ENCODE data around the gene CUBN. TPM values are rescaled to one million over a fixed set of nuclear protein-coding genes. Genes with fewer than 3 reads are reported as not detected.
A peak's percentile ranks its signal among the peaks of the same experiment; 100 is the strongest.

CUBN gene
- polyA plus RNA-seq, 4 donors: 0.18 to 161 TPM; not detected in 2

DNA sequence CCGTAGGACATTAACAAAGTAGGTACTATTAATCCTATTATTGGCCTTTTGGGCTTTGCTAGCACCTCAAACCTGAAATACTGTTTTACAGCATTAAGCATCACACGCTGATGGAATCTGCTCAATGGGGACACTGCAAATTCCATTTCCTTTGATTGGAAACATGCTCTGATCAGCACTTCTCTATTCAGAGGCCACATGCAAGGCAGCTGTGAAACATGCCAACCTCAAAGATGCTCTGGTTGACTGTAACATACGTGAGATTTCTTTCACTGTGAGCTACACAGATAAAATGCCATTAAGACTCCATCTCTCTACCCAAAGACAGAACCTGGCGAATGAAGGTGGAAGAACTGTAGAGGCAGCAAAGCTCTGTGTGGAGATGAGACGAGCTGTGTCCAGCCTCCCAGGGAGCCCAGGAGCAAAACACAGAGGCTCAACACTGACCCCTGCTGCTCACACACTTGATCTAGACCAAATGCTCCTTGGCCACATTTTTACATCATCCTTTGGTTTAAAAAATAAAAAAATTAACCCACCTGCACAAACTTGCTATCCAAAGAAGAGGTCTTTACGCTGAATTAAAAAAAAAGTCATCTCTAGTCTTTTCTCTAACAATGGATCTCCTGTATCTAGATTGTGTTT, 320.4 kb downstream of the CUBN start:
- WGBS, 3 donors: 86 to 91% (median 87%) methylated on average over 6 of the region's 6 CpGs
- peaks cover 0 to 7% (median 0%) of the 10 kb centered on the region in 3 donors for H3K36me3 ChIP-seq (ENCODE audit: control insufficient read depth in 3 of 3, insufficient read depth in 2 of 3, low read depth in 1 of 3, low read length in 3 of 3)
- FAIRE-seq: no peak
- no peaks in the 10 kb centered on the region for H3K9me3 ChIP-seq (ENCODE audit: control insufficient read depth in 2 of 2, insufficient read depth in 1 of 2, low read depth in 1 of 2, low read length in 1 of 2)
- H3K27me3 ChIP-seq (ENCODE audit: control insufficient read depth in 3 of 3, insufficient read depth in 3 of 3, low read length in 3 of 3): no peaks in the 10 kb centered on the region
- H3K4me3 ChIP-seq (ENCODE audit: low read depth in 1 of 3, low read length in 3 of 3): no peak overlapping the region
- H3K27ac ChIP-seq (ENCODE audit: low read depth in 1 of 3, low read length in 2 of 3): no peak overlapping the region
- no peaks in the 10 kb centered on the region for H3K4me1 ChIP-seq (ENCODE audit: control insufficient read depth in 3 of 3, insufficient read depth in 2 of 3, low read depth in 1 of 3, low read length in 2 of 3)
- DNase-seq: peak; percentile 27 to 32

DNA sequence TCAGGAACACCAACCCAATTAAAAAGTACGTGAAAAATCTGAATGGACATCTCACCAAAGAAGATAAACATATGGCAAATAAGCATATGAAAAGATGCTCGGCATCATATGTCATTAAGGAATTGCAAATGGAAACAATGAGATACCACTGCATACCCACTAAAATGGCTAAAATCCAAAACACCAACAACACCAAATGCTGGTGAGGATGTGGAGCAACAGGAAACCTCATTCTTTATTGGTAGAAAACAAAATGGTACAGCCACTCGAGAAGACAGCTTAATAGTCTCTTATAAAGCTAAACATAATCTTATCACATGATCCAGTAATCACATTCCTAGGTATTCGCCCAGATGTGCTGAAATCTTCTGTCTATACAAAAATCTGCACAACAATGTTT, 325.5 kb downstream of the CUBN start:
- Histone ChIP-seq H3K27ac (ENCODE audit: low read depth in 1 of 3, low read length in 2 of 3) (no peak overlapping the region), H3K4me3 (ENCODE audit: low read depth in 1 of 3, low read length in 3 of 3) (no peak overlapping the region), H3K9me3 (ENCODE audit: control insufficient read depth in 2 of 2, insufficient read depth in 1 of 2, low read depth in 1 of 2, low read length in 1 of 2) (no peaks in the 10 kb centered on the region), H3K27me3 (ENCODE audit: control insufficient read depth in 3 of 3, insufficient read depth in 3 of 3, low read length in 3 of 3) (no peaks in the 10 kb centered on the region), H3K36me3 (ENCODE audit: control insufficient read depth in 3 of 3, insufficient read depth in 2 of 3, low read depth in 1 of 3, low read length in 3 of 3) (peaks cover 0 to 4% (median 0%) of the 10 kb centered on the region in 3 donors), H3K4me1 (ENCODE audit: control insufficient read depth in 3 of 3, insufficient read depth in 2 of 3, low read depth in 1 of 3, low read length in 2 of 3) (no peaks in the 10 kb centered on the region)
- DNase-seq (no peak), FAIRE-seq (no peak)
- WGBS, 3 donors: 91 to 92% (median 92%) methylated on average over 4 of the region's 4 CpGs

GRCh38 chr10:16803464-16803863, 326.1 kb downstream of the CUBN start:
- 70 to 86% (median 85%) methylated on average over 2 of the region's 2 CpGs for WGBS, 3 donors
- H3K4me1 ChIP-seq (ENCODE audit: control insufficient read depth in 3 of 3, insufficient read depth in 2 of 3, low read depth in 1 of 3, low read length in 2 of 3): no peaks in the 10 kb centered on the region
- FAIRE-seq: no peak

DNA sequence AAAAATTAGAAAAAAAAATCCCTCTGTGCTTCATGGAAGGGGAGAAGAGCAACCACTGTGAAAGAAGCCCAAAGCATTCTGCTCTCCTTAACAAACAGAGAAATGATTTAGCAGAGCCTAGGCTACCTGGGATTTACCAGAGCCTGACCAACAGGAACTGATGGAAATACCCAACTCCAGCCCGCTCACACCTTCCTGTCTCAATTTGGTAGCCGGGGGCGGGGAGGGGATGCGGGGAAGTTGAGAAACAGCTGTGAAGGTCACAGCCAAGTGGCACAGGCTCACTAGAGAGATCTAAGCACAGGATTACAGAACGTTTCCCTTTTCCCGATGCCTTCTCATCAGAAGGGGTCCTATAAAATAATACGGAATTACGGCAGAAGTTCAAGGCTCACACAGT, 330.0 kb downstream of the CUBN start:
- WGBS, 3 donors: 74 to 92% (median 90%) methylated on average over 8 of the region's 8 CpGs
- H3K9me3 ChIP-seq (ENCODE audit: control insufficient read depth in 2 of 2, insufficient read depth in 1 of 2, low read depth in 1 of 2, low read length in 1 of 2): no peaks in the 10 kb centered on the region
- no peak overlapping the region for H3K4me3 ChIP-seq (ENCODE audit: low read depth in 1 of 3, low read length in 3 of 3)
- peaks cover 0 to 3% (median 0%) of the 10 kb centered on the region in 3 donors for H3K36me3 ChIP-seq (ENCODE audit: control insufficient read depth in 3 of 3, insufficient read depth in 2 of 3, low read depth in 1 of 3, low read length in 3 of 3)
- H3K27me3 ChIP-seq (ENCODE audit: control insufficient read depth in 3 of 3, insufficient read depth in 3 of 3, low read length in 3 of 3): no peaks in the 10 kb centered on the region
- no peak overlapping the region for H3K27ac ChIP-seq (ENCODE audit: low read depth in 1 of 3, low read length in 2 of 3)
- FAIRE-seq (no peak), DNase-seq (no peak)
- H3K4me1 ChIP-seq (ENCODE audit: control insufficient read depth in 3 of 3, insufficient read depth in 2 of 3, low read depth in 1 of 3, low read length in 2 of 3): no peaks in the 10 kb centered on the region

More at GRCh38 chr10:16803464-16803863, 326.1 kb downstream of the CUBN start:
- H3K27me3 ChIP-seq (ENCODE audit: control insufficient read depth in 3 of 3, insufficient read depth in 3 of 3, low read length in 3 of 3): no peaks in the 10 kb centered on the region
- H3K27ac ChIP-seq (ENCODE audit: low read depth in 1 of 3, low read length in 2 of 3): no peak overlapping the region
- H3K9me3 ChIP-seq (ENCODE audit: control insufficient read depth in 2 of 2, insufficient read depth in 1 of 2, low read depth in 1 of 2, low read length in 1 of 2): no peaks in the 10 kb centered on the region
- no peak for DNase-seq
- peaks cover 0 to 4% (median 0%) of the 10 kb centered on the region in 3 donors for H3K36me3 ChIP-seq (ENCODE audit: control insufficient read depth in 3 of 3, insufficient read depth in 2 of 3, low read depth in 1 of 3, low read length in 3 of 3)
- H3K4me3 ChIP-seq (ENCODE audit: low read depth in 1 of 3, low read length in 3 of 3): no peak overlapping the region

DNA sequence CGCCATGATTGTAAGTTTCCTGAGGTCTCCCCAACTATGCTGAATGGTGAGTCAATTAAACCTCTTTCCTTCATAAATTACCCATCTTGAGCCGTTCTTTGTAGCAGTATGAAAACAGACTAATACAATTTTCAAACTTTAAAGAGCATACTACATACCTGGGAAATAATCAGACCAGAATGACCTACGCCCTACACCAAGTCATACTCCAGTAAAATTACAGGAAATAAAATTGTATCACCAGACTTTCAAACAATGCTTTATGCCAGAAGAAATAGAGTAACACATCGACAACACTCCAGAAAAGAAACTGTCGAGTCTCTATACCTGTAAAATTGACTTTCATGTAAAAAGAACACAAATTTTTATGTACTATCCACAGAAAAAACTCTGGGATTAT, 331.0 kb downstream of the CUBN start:
- WGBS, 3 donors: 94 to 96% (median 95%) methylated on average over 5 of the region's 5 CpGs
- DNase-seq: no peak
- no peak for FAIRE-seq
- Histone ChIP-seq H3K27me3 (ENCODE audit: control insufficient read depth in 3 of 3, insufficient read depth in 3 of 3, low read length in 3 of 3) (no peaks in the 10 kb centered on the region), H3K4me3 (ENCODE audit: low read depth in 1 of 3, low read length in 3 of 3) (no peak overlapping the region), H3K36me3 (ENCODE audit: control insufficient read depth in 3 of 3, insufficient read depth in 2 of 3, low read depth in 1 of 3, low read length in 3 of 3) (peaks cover 0 to 3% (median 0%) of the 10 kb centered on the region in 3 donors), H3K4me1 (ENCODE audit: control insufficient read depth in 3 of 3, insufficient read depth in 2 of 3, low read depth in 1 of 3, low read length in 2 of 3) (no peaks in the 10 kb centered on the region), H3K9me3 (ENCODE audit: control insufficient read depth in 2 of 2, insufficient read depth in 1 of 2, low read depth in 1 of 2, low read length in 1 of 2) (no peaks in the 10 kb centered on the region), H3K27ac (ENCODE audit: low read depth in 1 of 3, low read length in 2 of 3) (no peak overlapping the region)

DNA sequence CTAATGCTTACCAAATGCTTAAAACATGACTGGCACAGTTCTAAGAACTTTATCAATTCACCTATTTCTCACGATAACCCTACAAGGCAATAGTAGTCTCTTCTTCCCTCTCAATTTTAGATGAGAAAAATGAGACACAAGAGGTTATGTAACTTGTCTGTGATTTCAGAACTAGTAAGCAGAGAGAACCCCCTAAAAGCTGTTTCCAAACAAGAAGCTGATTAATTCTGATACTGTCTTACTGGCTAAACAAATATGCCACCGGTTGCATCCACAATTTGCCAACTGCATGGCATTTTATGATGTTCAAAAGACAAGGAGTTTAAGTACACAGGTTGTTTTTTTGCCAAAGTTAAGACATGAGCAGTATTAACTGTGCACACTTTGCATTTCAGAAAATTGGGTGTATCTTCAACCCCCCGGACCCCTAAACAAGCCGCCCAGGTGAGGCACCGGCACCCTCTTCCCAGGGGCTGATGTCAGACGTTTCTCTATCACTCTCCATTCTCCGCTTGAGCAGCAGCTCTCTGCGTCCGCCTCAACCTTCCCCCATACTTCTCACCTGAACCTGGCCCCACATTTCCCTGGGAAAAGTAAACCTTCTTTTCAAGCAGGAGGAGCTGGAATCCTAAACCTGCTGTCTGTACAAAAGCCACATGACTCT, 334.1 kb downstream of the CUBN start:
- no peaks in the 10 kb centered on the region for H3K4me1 ChIP-seq (ENCODE audit: control insufficient read depth in 3 of 3, insufficient read depth in 2 of 3, low read depth in 1 of 3, low read length in 2 of 3)
- WGBS, 3 donors: 76 to 94% (median 92%) methylated on average over 9 of the region's 9 CpGs
- no peak for DNase-seq
- H3K9me3 ChIP-seq (ENCODE audit: control insufficient read depth in 2 of 2, insufficient read depth in 1 of 2, low read depth in 1 of 2, low read length in 1 of 2): no peaks in the 10 kb centered on the region
- FAIRE-seq: no peak
- H3K36me3 ChIP-seq (ENCODE audit: control insufficient read depth in 3 of 3, insufficient read depth in 2 of 3, low read depth in 1 of 3, low read length in 3 of 3): peaks cover 0 to 3% (median 0%) of the 10 kb centered on the region in 3 donors
- no peak overlapping the region for H3K4me3 ChIP-seq (ENCODE audit: low read depth in 1 of 3, low read length in 3 of 3)
- H3K27me3 ChIP-seq (ENCODE audit: control insufficient read depth in 3 of 3, insufficient read depth in 3 of 3, low read length in 3 of 3): no peaks in the 10 kb centered on the region
- H3K27ac ChIP-seq (ENCODE audit: low read depth in 1 of 3, low read length in 2 of 3): no peak overlapping the region

DNA sequence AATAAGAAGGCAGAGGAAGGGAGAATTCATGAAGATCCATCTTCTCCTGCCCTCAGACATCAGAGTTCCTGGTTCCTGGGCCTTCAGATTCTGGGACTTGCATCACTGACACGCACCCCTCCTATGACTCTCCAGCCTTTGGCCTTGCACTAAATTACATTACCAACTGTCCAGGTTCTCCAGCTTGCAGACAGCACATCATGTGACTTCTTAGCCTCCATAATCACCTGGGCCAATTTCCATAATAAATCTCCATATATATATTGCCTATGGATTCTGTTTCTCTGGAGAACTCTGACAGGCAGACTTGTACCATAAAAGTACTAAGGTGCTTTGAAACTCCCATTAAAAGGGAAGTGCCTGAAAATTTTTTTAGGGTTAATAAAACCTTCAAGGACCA, 335.6 kb downstream of the CUBN start:
- FAIRE-seq: no peak
- Histone ChIP-seq H3K4me1 (ENCODE audit: control insufficient read depth in 3 of 3, insufficient read depth in 2 of 3, low read depth in 1 of 3, low read length in 2 of 3) (no peaks in the 10 kb centered on the region), H3K27ac (ENCODE audit: low read depth in 1 of 3, low read length in 2 of 3) (no peak overlapping the region), H3K27me3 (ENCODE audit: control insufficient read depth in 3 of 3, insufficient read depth in 3 of 3, low read length in 3 of 3) (no peaks in the 10 kb centered on the region), H3K9me3 (ENCODE audit: control insufficient read depth in 2 of 2, insufficient read depth in 1 of 2, low read depth in 1 of 2, low read length in 1 of 2) (no peaks in the 10 kb centered on the region), H3K4me3 (ENCODE audit: low read depth in 1 of 3, low read length in 3 of 3) (no peak overlapping the region), H3K36me3 (ENCODE audit: control insufficient read depth in 3 of 3, insufficient read depth in 2 of 3, low read depth in 1 of 3, low read length in 3 of 3) (peaks cover 0 to 3% (median 0%) of the 10 kb centered on the region in 3 donors)
- WGBS, 3 donors: 93 to 94% (median 94%) methylated on average over 1 of the region's 1 CpG
- DNase-seq: no peak

DNA sequence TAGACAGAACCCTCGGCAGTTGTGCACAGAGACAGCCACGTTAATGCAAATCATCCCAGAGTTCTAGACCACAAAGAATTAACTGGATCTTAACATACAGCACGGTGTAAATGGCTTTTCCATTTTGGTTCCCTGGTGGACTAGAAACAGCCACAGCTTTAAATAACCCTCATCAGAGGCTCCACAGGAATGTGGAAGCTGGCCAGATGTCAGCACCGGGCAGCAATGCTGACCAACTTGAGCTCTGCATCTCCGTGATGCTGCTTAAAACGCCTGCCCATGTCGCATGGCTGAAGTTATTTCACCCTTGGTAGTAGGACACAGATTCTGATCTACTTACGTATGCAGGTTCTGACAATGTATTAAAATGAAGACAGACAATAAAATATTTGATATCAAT, 336.9 kb downstream of the CUBN start:
- 81 to 95% (median 94%) methylated on average over 8 of the region's 8 CpGs for WGBS, 3 donors
- Histone ChIP-seq H3K27ac (ENCODE audit: low read depth in 1 of 3, low read length in 2 of 3) (no peak overlapping the region), H3K4me1 (ENCODE audit: control insufficient read depth in 3 of 3, insufficient read depth in 2 of 3, low read depth in 1 of 3, low read length in 2 of 3) (no peaks in the 10 kb centered on the region), H3K36me3 (ENCODE audit: control insufficient read depth in 3 of 3, insufficient read depth in 2 of 3, low read depth in 1 of 3, low read length in 3 of 3) (peaks cover 0 to 7% (median 0%) of the 10 kb centered on the region in 3 donors), H3K4me3 (ENCODE audit: low read depth in 1 of 3, low read length in 3 of 3) (no peak overlapping the region), H3K9me3 (ENCODE audit: control insufficient read depth in 2 of 2, insufficient read depth in 1 of 2, low read depth in 1 of 2, low read length in 1 of 2) (no peaks in the 10 kb centered on the region), H3K27me3 (ENCODE audit: control insufficient read depth in 3 of 3, insufficient read depth in 3 of 3, low read length in 3 of 3) (no peaks in the 10 kb centered on the region)
- FAIRE-seq (no peak), DNase-seq (no peak)
